HG02970 (cell line): Measurements from ENCODE around the gene MIP.
"Not testable (repeated sequence)": the region's sequence is repeated elsewhere in the genome, so short reads cannot be mapped to it uniquely, and the experiment has no call there.

Experiments used
- ATAC-seq: cut with Tn5 transposase; IDR thresholded peaks from one replicate; pipeline ENCODE4 v1.9.1; 2021; ENCODE audit warnings: mild to moderate bottlenecking, moderate library complexity, moderate number of reproducible peaks; ENCODE audit not compliant: unreplicated experiment, low FRiP score

MIP gene

GRCh38 chr12:56454557-56454956 lies at the start of gene MIP:
Gene MIP (minus strand): TSS chr12:56454657. CDS start chr12:56454613, 44 bp downstream.
- ATAC-seq, result no peak

- ATAC-seq, result not testable (repeated sequence)
Observed at GRCh38 chr12:56499879-56500278, 45.4 kb upstream of the MIP start.

- not testable (repeated sequence) for ATAC-seq
Observed at GRCh38 chr12:56499452-56499851, 45.0 kb upstream of the MIP start.

- not testable (repeated sequence) for ATAC-seq
Observed at GRCh38 chr12:56498126-56498902, 43.9 kb upstream of the MIP start.

- ATAC-seq, result not testable (repeated sequence)
Observed at GRCh38 chr12:56496704-56497103, 42.2 kb upstream of the MIP start.

DNA sequence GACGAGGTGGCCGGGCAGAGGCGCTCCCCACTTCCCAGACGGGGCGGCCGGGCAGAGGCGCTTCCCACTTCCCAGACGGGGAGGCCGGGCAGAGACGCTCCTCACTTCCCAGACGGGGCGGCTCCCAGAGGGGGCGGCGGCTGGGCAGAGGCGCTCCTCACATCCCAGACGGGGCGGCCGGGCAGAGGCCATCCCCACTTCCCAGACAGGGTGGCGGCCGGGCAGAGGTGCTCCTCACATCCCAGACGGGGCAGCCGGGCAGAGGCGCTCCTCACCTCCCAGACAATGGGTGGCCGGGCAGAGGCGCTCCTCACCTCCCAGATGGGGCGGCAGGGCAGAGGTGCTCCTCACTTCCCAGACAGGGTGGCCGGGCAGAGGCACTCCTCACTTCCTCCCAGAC lies 40.0 kb upstream of the MIP start:
- not testable (repeated sequence) for ATAC-seq

- ATAC-seq, result not testable (repeated sequence)
Observed at GRCh38 chr12:56494106-56494415, 39.6 kb upstream of the MIP start.

DNA sequence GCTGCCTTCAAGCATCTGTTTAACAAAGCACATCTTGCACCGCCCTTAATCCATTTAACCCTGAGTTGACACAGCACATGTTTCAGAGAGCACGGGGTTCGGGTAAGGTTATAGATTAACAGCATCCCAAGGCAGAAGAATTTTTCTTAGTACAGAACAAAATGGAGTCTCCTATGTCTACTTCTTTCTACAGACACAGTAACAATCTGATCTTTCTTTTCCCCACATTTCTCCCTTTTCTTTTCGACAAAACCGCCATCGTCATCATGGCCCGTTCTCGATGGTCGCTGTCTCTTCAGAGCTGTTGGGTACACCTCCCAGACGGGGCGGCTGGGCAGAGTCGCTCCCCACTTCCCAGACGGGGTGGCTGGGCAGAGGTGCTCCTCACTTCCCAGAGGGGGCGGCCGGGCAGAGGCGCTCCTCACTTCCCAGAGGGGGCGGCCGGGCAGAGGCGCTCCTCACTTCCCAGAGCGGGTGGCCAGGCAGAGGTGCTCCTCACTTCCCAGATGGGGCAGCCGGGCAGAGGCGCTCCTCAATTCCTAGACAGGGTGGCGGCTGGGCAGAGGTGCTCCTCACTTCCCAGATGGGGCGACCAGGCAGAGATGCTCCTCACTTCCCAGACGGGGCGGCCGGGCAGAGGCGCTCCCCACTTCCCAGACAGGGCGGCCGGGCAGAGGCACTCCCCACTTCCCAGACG lies 39.1 kb upstream of the MIP start:
- not testable (repeated sequence) for ATAC-seq

- ATAC-seq, result no peak
Observed at GRCh38 chr12:56490360-56490759, 35.9 kb upstream of the MIP start.

DNA sequence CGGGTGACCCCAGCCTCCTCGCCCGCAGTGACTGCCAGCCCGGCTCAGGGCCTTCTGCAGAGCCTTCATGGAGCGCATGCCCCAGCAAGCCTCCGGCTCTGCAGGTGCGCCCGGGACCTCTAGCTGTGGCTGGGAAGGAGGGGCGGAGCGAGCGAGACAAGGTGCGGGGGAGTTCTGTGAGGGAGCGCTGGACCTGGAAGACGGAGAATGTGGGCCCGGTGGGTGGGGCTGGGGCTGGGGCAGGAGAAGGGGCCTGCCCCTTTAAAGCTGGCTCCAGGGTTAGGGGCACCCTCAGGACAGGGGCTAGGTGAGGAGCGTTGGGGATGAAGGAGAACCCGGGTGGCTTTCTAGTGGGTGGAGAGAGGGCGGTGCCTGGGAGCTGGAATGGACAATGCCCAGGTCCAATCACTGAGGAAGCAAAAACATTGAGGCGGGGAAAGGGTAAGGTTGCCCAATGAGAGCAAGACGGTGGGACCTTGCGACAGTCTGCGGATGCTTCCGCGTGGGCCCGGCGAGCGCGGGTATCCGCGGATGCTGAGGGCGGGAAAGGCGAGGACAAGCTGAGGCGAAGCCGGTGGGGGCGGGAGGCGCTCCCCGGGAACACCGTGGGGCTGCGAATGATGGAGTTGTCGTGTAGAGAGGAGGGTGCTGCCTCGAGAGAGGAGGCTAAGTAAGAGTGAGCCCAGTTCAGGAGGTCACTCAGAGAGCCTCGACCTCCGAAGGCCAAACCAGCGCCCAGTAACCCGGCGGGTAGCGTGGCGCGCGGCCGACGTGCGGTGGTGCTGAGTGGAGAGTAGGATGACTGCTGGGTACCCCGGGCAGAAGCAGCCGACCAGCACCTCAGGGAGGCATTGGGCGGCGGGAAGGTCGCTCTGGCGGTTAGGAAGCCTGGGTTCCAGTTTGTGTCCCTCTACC lies 33.8 kb upstream of the MIP start, which contains the start of gene GLS2:
Gene GLS2 (minus strand): TSS at position 121 of the 915 bp plus-strand sequence. CDS start 43 bp downstream, at position 78.
- ATAC-seq, result no peak

- no peak for ATAC-seq
Observed at GRCh38 chr12:56487448-56488040, 33.1 kb upstream of the MIP start.

DNA sequence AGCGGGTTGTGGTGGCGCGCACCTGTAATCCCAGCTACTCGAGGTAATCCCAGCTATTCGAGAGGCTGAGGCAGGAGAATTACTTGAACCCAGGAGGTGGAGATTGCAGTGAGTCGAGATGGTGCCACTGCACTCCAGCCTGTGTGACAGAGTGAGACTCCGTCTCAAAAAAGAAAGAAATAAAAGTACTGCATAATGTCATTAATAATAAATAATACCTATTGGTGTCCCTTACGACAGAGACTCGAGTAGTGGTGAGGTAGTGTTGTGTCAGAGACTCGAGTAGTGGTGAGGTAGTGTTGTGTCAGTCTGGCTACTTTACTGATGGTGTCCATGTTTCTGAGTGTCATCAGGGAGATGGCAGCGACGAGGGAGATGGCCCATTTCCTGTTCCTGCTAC lies 32.2 kb upstream of the MIP start:
- no peak for ATAC-seq

DNA sequence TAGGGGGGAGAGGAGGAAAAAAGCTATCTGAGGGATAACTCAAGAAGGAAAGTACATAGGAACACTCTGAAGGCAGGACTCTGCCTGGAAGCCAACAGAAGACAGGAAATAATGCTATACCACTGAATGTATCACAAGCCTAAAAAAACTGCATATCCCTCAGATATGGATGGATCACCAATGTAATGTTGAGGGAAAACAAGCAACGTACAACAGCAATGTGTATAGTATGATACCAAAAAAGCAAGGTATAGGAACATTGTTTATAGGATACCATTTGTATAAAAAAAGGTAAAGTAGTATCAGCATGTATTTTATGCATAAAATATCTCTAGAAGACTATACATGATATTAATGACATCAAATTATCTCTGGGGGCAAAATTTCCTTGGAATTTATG lies 30.1 kb upstream of the MIP start:
- ATAC-seq, result no peak

- ATAC-seq, result no peak
Observed at GRCh38 chr12:56479625-56480024, 25.2 kb upstream of the MIP start.

- no peak for ATAC-seq
Observed at GRCh38 chr12:56477521-56478225, 23.2 kb upstream of the MIP start.

GRCh38 chr12:56476972-56477432 lies 22.5 kb upstream of the MIP start:
- no peak for ATAC-seq

- no peak for ATAC-seq
Observed at GRCh38 chr12:56476143-56476542, 21.7 kb upstream of the MIP start.

GRCh38 chr12:56474389-56474788 lies 19.9 kb upstream of the MIP start:
- ATAC-seq, result no peak

DNA sequence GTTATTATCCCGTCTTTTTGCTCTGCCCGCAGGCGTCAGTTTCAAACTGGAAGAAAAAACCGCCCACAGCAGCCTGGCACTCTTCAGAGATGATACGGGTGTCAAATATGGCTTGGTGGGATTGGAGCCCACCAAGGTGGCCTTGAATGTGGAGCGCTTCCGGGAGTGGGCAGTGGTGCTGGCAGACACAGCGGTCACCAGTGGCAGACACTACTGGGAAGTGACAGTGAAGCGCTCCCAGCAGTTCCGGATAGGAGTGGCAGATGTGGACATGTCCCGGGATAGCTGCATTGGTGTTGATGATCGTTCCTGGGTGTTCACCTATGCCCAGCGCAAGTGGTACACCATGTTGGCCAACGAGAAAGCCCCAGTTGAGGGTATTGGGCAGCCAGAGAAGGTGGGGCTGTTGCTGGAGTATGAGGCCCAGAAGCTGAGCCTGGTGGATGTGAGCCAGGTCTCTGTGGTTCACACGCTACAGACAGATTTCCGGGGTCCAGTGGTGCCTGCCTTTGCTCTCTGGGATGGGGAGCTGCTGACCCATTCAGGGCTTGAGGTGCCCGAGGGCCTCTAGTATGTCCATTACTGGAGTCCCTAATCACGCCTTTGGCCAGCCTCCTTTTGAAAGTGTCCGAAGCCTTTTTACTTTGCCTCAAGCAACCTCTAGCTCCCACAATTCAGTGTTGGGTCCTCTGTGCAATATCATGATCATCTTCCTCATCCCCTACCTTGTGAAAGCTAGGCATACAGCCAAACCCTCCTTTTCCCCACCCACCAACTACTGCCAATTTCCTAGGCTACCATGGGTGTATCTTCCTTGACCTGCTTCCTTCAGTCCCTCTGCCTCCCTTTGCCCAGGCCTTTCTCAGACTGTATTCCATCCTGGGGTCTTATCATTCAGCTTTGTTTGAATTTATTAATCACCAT lies 14.8 kb upstream of the MIP start:
- ATAC-seq, result no peak
